SU-DHL-6 (cell line): Measurements from ENCODE around the gene CHST2.

Experiments used
- H2AFZ ChIP-seq: fragments of 200-600 bp; sonication (generic); 2 replicates; pipeline ENCODE4 v1.6.1; 2014; ENCODE audit warnings: low read depth, mild to moderate bottlenecking, moderate library complexity, mixed read lengths, antibody characterized with exemption, low read length; ENCODE audit not compliant: severe bottlenecking
- H3F3A ChIP-seq: fragments of 200-600 bp; shearing (Covaris generic); 2 replicates; pipeline ENCODE4 v1.6.0; 2016; ENCODE audit warnings: antibody characterized with exemption, mild to moderate bottlenecking; ENCODE audit not compliant: insufficient read depth
- H3K27ac ChIP-seq: fragments of 200-600 bp; sonication (generic); 2 replicates; pipeline ENCODE4 v1.5.1; 2016; ENCODE audit warnings: low read depth, mild to moderate bottlenecking, low read length, moderate library complexity, mixed read lengths
- H3K27me3 ChIP-seq: fragments of 200-600 bp; sonication (generic), shearing (Covaris generic); 2 replicates; pipeline ENCODE4 v1.6.0; 2014; ENCODE audit warnings: mild to moderate bottlenecking, low read length
- H3K36me3 ChIP-seq: fragments of 200-600 bp; sonication (generic); 2 replicates; pipeline ENCODE4 v1.6.1; 2014; ENCODE audit warnings: mild to moderate bottlenecking, low read length, mixed read lengths
- H3K4me2 ChIP-seq: fragments of 300-600, 200-600 bp; shearing (Covaris generic), sonication (generic); 2 replicates; pipeline ENCODE4 v1.6.0; 2014; ENCODE audit warnings: low read length, low read depth, mild to moderate bottlenecking; ENCODE audit not compliant: poor library complexity, severe bottlenecking
- H3K4me3 ChIP-seq: fragments of 200-600 bp; sonication (generic); 2 replicates; pipeline ENCODE4 v1.5.1; 2014; ENCODE audit warnings: antibody characterized with exemption, low read length, mild to moderate bottlenecking, mixed read lengths; ENCODE audit not compliant: insufficient read depth, poor library complexity, severe bottlenecking
- H3K79me2 ChIP-seq: fragments of 200-600 bp; sonication (generic); 2 replicates; pipeline ENCODE4 v1.6.1; 2014; ENCODE audit warnings: mild to moderate bottlenecking, low read length, moderate library complexity; ENCODE audit not compliant: insufficient read depth
- H3K9ac ChIP-seq: fragments of 200-600 bp; sonication (generic); 2 replicates; pipeline ENCODE4 v1.7.0; 2014; ENCODE audit warnings: mild to moderate bottlenecking, low read length
- H3K9me2 ChIP-seq: fragments of 200-600 bp; sonication (generic); replicated peaks from 2 replicates; pipeline ENCODE4 v1.6.1; 2014; ENCODE audit warnings: low read length; ENCODE audit not compliant: insufficient read depth
- H3K9me3 ChIP-seq: fragments of 200-600 bp; sonication (generic); 2 replicates; pipeline ENCODE4 v1.6.1; 2014; ENCODE audit warnings: low read length, mixed read lengths; ENCODE audit not compliant: insufficient read depth
- H4K20me1 ChIP-seq: fragments of 200-600 bp; sonication (generic); 2 replicates; pipeline ENCODE4 v1.6.1; 2014; ENCODE audit warnings: low read depth, mild to moderate bottlenecking, antibody characterized with exemption, low read length, moderate library complexity, mixed read lengths
- CTCF ChIP-seq: fragments of 200-600 bp; sonication (generic); IDR thresholded peaks from one replicate; pipeline ENCODE4 v1.5.1; 2017; ENCODE audit warnings: antibody characterized with exemption, mild to moderate bottlenecking, low read length, moderate library complexity; ENCODE audit not compliant: insufficient read depth, poor library complexity, severe bottlenecking
- EZH2phosphoT487 ChIP-seq: fragments of 200-600 bp; sonication (generic), shearing (Covaris generic); conservative IDR thresholded peaks from 2 replicates; pipeline ENCODE4 v1.6.1; 2018; ENCODE audit warnings: mild to moderate bottlenecking, antibody characterized with exemption, low read length, moderate library complexity, mixed read lengths

The CHST2 gene

GRCh38 chr3:143100451-143100850, 19.1 kb upstream of the CHST2 start:
- TF ChIP-seq EZH2phosphoT487 (no peak), CTCF (no peak)
- H3K9me3 ChIP-seq, result peaks cover 11% of the 10 kb centered on the region; the same call in 1 of the 2 replicates

GRCh38 chr3:143101792-143102381, 17.7 kb upstream of the CHST2 start:
- TF ChIP-seq EZH2phosphoT487, result no peak
- TF ChIP-seq CTCF, result no peak
- H3F3A ChIP-seq, result no peaks in the 10 kb centered on the region
- H4K20me1 ChIP-seq, result no peaks in the 10 kb centered on the region
- no peak overlapping the region for H3K27ac ChIP-seq
- no peaks in the 10 kb centered on the region for H3K9me3 ChIP-seq
- no peak overlapping the region for H3K4me3 ChIP-seq
- no peak overlapping the region for H3K4me2 ChIP-seq
- H3K27me3 ChIP-seq, result no peaks in the 10 kb centered on the region
- H3K79me2 ChIP-seq, result no peaks in the 10 kb centered on the region
- H2AFZ ChIP-seq, result no peak overlapping the region
- no peaks in the 10 kb centered on the region for H3K9me2 ChIP-seq
- H3K36me3 ChIP-seq, result no peaks in the 10 kb centered on the region
- H3K9ac ChIP-seq, result no peak overlapping the region

More at GRCh38 chr3:143100451-143100850, 19.1 kb upstream of the CHST2 start:
- Histone ChIP-seq H3K4me3 (no peak overlapping the region), H3K9me2 (no peaks in the 10 kb centered on the region), H3F3A (no peaks in the 10 kb centered on the region), H3K79me2 (no peaks in the 10 kb centered on the region), H2AFZ (no peak overlapping the region), H3K4me2 (no peak overlapping the region), H3K36me3 (no peaks in the 10 kb centered on the region), H4K20me1 (no peaks in the 10 kb centered on the region), H3K27me3 (no peaks in the 10 kb centered on the region), H3K27ac (no peak overlapping the region), H3K9ac (no peak overlapping the region)

DNA sequence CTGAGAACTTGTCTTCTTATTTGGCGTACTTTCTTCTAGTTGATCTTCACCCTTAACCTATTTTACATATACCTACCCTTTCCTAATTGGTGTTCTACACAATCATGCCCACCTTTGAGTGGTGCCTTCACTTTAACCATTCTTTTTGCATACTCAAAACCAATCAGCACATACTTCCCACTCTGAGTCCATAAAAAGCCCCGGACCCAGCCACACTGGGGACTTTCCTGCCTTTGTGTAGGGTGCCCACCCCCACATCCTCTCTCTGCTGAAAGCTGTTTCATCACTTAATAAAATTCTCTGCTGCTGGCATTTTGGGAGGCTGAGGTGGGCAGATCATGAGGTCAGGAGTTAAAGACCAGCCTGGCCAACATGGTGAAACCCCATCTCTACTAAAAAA, 15.9 kb upstream of the CHST2 start:
- TF ChIP-seq EZH2phosphoT487 (no peak), CTCF (no peak)
- no peak overlapping the region for H3K9ac ChIP-seq
- no peaks in the 10 kb centered on the region for H3K79me2 ChIP-seq
- H3K9me3 ChIP-seq, result no peaks in the 10 kb centered on the region
- no peaks in the 10 kb centered on the region for H3K9me2 ChIP-seq
- H3K27ac ChIP-seq, result no peak overlapping the region
- no peak overlapping the region for H2AFZ ChIP-seq
- no peaks in the 10 kb centered on the region for H4K20me1 ChIP-seq
- no peak overlapping the region for H3K4me3 ChIP-seq
- no peaks in the 10 kb centered on the region for H3K36me3 ChIP-seq
- H3F3A ChIP-seq, result no peaks in the 10 kb centered on the region
- H3K27me3 ChIP-seq, result no peaks in the 10 kb centered on the region
- H3K4me2 ChIP-seq, result no peak overlapping the region
